ENCODE measurements around the gene ROBO1.
"Not testable (repeated sequence)": the region's sequence is repeated elsewhere in the genome, so short reads cannot be mapped to it uniquely, and the experiment has no call there.

ROBO1 gene

DNA sequence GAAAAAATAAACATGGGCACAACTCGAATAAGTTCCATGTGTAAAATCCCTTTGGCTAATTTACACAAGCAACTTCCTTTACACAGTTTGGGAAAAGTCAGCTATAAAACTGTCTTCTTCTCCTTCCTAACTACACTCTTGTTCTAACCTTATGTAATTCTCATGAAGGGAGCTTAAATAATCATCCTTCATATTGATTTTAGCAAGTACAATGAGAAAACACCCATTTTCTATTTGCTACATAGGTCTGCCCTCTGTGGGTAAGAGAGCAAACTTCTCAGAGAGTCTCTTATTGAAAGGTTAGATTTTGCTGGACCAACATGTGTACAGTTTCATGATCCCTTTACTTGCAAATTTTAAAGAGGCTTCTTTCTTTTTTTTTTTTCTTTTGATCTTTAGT, 398.5 kb downstream of the ROBO1 start:
- DNase-seq (ENCODE audit: low read depth), result no peak

DNA sequence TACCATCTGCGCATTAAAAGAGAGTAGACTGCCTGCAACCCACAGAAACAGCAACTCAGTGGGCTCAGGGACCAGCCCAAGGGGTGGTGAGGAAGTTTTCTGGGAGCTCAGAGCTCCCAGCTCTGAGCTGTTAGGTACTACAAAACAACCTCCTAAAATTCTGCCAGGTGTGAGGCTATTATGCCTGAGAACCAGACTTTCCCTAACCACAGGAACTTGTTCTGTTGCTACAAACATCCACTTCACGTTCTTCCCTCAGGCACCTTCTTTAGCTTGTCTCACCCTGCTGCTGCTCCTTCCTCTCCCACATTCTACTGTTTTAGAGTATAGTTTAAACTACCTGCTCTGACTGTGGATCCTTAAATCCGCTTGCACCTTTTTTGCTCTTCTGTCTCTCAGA, 399.4 kb downstream of the ROBO1 start:
- DNase-seq (ENCODE audit: low read depth), result no peak

DNA sequence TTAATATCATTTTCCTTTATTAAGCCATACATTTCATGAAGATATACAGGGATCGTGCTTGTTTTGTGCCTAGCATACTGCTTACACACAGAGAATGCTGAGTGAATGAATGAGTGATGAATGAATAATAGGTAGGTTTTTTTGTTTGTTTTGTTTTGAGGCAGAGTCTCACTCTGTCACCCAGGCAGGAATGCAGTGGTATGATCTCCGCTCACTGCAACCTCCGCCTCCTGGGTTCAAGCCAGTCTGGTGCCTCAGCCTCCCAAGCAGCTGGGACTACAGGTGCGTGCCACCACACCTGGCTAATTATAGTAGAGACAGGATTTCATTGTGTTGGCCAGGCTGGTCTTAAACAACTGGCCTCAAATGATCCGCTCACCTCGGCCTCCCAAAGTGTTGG, 400.0 kb downstream of the ROBO1 start:
- no peak for DNase-seq (ENCODE audit: low read depth)

DNA sequence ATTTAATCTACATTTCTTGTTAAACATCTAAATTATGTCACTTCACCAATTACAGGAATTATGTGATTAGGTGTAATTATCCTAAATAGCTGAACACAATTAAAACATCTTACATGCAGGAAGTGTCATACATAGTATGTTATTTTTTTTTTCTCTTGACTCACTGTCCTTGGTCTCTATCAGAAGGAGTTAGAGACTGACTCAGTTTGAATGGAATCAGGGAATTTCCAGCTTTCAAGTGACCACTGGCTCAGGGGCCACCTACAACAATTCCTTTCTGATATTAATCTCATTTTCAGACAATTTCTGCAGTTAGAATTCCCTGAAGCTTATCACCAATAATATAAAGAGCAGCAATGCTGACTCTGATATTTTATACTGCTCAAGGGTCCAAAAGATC, 400.7 kb downstream of the ROBO1 start:
- DNase-seq (ENCODE audit: low read depth), result no peak

DNA sequence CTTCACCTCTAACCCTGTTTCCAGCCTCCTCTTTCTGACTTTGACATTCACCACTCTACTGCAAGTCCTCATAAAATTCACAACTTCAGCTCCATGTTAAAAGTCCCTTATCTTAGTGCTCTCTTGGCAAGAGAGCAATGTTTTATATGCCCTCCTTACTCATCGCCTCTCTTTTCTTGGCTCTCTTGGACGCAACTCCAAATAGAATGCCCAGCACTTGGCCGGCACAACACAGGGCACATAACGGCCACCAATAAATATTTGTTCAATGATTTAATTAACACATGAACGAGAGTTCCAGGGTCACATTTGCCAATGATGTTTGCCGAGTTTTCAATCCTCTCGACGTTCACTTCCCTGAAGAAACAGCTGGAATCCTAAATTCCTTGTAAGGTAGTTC, 401.4 kb downstream of the ROBO1 start:
- no peak for DNase-seq (ENCODE audit: low read depth)

DNA sequence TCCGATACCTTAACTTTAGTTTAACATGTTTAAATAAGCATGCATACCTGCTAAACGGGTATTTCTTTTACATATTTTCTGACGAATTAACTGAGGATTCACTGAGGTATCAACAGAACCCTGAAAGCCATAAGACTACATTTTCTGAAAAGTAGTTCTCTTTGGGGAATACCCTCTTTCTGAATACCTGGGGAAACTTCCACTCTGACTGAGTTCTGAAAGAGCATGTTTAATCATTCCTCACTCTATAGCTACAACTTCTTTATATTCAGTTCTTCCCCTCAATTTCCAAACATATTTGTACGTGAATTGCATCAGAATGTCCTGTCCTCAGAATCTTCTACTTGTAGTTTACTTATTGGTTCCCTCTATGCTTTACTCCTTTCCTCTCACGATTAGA, 403.0 kb downstream of the ROBO1 start:
- DNase-seq (ENCODE audit: low read depth), result no peak

DNA sequence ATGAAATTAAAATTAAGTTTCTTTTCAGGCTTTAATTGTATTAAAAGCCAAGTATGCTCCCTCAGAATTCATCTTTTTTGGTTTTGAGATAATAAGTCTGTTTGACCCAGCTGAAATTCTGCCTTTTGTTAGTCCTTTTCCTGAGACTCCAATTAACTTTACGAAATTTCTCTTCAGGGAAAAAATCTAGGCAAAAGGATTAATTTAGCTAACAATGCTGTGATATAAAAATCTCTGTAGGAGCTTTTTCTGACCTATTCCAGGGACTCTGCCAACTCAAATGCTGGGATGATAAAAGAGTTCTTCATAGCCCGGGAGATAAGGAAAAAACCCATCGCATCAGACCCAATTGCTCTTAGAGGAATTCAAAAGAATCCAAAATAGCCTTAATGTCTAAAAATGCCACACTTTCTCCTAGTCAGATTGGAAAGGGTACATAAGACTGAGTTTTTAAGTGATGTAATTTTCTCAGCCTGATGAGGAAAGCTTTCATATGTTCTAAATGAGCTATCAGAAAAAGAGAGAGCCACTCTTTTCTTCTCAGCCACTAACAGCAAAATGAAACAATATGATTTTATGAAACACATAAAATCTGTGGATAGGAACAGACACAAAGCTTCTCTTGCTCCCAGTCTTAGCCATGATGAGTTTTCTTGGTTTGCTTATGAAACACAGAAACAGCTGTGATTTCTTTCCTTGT, 405.1 kb downstream of the ROBO1 start:
- no peak for DNase-seq (ENCODE audit: low read depth)

DNA sequence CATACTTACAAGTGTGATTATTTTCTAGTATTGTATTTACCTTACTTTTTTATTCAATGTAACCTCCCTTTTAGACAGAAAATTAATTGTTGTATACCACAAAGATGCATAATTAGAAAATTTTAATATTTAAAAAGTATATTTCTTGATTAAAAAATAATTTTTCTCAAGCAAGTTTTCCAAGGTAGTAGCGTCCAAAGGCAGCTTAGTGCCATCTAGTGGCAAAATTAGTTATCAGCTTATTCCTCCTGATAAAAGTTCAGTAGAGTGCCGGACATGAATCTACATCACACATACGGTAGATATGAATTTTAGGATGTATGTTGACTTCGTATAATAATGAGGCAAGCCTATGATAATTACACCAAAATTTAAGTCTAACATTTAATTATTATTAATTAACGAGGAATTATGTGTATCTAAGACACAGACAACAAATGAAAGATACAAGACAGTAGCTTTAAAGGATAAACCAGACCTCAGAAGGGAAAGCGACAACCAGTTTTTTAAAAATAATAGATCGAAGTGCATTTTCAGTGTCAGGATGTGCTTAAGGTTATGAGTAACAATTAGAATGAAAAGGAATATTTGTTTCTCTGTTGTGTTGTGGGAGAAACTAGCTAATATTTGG, 405.9 kb downstream of the ROBO1 start:
- no peak for DNase-seq (ENCODE audit: low read depth)

DNA sequence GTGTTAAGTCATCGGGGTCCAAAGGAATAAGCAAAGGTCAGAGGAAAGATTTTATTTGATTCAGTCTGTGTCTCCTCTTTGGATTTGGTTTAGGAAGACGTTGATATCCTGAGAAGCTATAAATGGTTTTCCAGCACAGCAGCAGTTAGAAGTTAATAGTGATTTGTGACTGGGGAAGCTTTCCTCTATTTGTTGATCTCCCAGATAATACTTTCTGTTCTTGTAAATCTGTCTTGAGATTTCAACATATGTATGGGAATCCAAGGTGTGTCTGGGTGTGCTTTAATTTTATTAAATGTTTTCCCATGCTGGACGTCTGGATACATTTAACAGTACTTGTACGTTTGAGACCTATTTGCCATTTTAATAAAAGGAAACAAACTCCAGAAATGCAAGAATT, 409.5 kb downstream of the ROBO1 start:
- DNase-seq (ENCODE audit: low read depth), result no peak

DNA sequence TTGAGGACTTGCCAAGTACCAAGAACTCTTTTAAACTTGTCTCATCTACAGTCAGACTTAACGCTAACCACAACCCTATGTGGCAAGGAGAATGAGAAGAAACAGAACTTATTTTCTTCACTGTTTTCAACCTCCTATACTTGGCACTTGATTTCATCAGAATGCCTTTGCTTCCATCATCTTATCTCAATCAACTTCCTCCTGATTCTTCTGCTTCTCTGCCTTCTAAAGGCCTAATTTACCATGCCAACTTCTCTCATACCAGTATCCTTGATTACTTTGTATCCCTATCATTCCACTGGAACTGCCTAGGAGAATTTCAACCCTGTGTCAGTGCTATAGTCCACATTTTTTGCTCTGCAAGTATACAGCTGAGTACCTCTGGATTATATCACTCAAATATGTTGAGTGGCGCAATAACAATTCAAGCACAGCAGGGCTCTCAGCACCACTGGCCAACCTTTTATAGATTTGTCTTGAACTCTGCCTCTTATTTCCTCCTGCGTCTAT, 413.6 kb downstream of the ROBO1 start:
- no peak for DNase-seq (ENCODE audit: low read depth)

DNA sequence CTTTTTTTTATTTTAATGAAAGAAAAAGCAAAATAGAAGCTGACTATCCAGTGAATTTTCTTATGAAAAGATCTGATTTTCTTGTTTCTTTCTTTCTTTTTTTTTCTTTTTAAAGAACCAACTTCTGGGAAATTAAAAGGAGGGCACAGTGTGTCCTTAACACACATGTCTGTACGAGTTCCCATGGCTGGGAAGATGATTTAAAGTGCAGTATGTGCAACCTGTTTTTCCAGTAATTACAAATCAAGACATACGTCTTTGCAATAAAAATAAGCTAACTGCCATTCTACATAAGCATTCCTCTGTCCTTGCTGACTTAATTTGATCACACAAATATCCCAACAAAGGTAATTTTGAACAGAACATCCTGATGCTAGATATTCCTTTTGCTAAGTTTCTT, 416.1 kb downstream of the ROBO1 start:
- no peak for DNase-seq (ENCODE audit: low read depth)

DNA sequence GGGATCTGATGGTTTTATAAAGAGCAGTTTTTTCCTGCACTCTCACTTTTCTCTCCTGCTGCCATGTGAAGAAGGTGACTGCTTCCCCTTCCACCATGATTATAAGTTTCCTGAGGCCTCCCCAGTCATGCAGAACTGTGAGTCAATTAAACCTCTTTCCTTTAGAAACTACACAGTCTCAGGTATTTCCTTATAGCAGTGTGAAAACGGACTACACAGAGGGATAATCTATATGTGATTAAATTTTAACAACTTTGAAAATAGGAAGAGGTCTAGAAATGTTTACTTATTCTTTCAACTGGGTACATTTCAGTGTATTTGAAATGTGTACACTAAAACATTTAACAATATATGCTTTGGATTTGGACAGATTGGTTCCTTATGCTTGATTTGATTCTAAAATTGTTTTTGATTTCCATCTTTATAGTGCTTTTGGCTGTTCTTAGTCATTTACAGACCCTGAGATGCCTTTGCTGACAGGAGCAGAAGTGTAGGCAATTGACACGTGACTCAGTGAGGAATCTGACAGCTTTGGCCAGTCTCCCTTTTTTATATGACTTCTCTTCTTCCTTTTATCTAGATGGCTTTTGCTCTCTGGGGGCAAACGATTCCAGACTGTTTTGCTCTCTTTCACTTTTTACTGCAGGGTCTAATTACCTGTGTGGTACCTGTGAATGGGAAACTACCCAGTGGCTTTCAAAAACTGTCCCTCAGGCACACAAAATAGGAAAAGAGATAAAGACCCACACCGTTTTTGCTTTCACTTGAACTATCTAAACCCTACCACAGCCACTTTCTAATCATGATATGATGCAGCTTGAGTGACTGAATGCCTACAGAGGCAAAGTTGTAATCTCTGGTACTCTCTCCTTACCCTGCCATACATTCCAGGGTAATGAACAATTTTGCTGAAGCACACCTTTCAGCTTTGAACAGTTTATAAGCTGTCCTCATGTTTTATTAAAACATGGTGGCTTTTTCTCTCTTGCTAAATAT, 422.6 kb downstream of the ROBO1 start:
- no peak for DNase-seq (ENCODE audit: low read depth)

DNA sequence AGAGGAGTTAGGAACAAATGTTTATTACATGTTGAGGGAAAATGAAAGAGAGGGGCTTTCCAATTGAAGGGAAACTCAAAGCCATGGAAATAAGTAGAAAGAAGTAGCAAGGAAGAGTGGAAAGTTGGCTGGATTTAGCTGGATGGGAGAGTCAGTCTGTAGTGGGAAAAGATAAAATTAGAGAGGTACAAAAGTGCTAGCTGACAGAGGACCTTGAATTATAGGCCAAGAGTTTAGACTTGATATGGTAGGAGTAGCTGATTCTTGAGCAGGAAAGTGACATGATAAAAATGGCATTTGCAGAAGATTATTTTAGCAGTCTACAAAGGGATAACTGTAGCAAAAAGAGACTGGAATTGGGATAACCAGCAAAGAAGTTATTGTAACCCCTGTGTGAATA, 425.8 kb downstream of the ROBO1 start:
- no peak for DNase-seq (ENCODE audit: low read depth)

DNA sequence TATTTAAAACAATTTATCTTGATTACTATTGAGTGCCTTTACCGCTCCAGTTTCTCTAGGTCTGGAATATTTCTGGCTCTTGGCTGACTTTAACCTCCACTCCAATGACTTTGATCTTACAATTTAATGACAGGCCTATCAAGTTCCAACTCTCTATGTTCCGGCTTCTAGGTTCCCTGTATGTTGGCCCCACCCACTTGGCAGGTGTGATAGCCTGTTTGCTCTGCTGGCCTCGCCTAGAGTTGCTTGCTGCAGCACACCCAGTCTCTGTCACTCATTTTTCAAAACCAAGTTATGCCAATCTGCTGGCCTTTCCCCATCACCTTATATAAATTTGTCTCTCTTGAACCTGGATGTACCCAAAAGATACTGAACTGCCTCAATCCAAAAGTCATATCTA, 428.0 kb downstream of the ROBO1 start:
- no peak for DNase-seq (ENCODE audit: low read depth)

DNA sequence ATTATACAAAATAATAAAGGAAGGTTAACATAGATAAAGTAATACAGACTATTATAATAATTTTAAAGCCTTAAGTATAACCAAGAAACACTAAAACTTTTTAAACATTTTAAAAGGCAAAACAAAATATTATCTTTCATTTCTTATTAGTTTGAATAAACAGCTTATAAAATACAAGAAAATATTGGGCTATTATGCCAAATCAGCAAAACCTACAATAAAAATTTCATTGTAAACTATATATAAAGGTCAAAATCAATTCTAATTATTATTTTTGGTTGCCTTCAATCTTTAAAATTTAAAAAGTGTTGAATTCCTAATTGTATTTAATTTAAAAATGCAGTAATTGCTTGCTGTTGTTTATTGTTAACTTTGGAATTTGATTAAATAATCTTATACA, 430.0 kb downstream of the ROBO1 start:
- no peak for DNase-seq (ENCODE audit: low read depth)

DNA sequence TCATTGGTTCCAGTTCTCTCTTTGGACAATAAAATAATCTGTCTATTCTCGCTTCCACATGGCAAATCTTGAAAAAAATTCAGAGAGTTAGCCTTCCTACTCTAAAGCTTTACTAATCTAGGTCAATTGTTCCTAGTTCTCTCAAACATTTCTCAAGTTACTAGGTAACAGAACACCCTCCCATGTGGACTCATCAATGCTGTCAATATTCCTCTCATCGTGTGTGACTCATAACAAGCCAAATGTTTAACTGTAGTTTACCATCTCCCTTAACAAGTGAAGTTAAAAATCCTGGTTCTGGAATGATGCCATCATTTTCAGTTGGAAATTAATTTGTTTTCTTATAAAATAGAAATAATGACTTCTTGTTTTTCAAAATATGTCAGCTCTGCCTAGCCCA, 438.6 kb downstream of the ROBO1 start:
- DNase-seq (ENCODE audit: low read depth), result no peak

DNA sequence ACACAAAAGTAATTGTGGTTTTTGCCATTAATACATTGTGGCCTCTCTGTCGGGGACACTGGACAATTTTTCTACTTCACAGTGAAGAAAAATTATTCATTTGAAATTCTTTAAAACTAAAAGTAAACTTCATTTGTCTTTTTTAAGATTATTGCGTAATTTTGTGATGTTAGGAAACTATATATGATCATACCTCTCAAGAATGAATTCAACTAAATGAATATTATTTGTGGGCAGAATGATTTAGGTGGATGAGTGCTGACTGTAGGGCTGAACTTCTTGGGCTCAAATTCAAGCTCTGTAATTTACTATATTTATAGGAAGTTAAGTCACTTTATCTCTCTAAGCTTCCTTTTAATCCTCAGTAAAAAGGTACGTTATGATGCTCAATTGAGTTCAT, 441.2 kb downstream of the ROBO1 start:
- no peak for DNase-seq (ENCODE audit: low read depth)

DNA sequence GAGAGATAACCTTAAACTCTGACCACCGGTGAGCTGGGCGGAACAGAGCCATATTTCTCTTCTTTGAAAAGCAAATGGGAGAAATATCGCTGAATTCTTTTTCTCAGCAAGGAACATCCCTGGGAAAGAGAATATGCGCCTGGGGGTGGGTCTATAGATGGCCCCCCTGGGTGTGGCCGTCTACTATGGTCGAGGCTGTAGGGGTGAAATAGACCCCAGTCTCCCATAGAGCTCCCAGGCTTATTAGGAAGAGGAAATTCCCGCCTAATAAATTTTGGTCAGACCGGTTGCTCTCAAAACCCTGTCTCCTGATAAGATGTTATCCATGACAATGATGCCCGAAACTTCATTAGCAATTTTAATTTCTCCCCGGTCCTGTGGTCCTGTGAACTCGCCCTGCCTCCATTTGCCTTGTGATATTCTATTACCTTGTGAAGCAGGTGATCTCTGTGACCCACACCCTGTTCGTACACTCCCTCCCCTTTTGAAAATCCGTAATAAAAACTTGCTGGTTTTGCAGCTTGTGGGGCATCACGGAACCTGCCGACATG, 441.9 kb downstream of the ROBO1 start:
- DNase-seq (ENCODE audit: low read depth), result not testable (repeated sequence)

DNA sequence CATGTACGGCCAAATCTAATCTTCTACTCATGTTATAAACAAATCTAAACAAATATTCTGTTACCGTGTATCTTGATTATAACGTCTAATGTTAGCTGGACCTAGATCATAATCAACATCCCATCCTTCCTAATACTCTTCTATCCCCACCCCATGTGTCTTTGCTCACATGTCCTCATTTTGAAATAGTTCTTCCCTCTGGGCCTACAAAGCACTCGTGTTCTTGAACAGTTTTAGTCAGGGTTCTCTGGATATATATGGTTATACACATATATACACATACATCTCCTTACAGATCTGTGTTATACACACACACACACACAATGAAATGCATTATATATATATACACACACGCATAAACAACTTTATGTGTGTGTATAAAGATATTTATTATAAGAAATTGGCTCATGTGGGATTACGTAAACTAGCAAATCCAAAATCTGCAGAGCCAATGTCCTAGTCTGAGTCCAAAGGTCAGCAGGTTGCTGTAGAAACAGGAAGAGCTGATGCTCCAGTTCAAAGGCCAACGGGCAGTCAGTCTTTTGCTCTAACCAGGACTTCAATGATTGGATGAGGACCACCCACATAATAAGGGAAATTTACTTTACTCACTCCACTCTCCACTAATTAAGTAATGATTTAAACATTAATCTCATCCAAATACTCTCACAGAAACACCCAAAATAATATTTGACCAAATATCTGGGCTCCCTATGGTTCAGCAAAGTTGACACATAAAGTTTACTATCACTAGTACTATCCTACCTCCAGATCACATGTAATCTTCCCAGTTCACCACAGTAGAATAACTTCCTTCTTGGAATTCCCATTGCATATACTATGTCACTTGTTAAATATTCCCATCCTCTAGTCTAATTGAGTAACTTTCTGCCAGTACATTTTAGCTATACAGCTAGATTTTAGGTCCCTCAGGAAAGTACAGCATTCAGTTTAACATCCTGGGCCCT, 450.0 kb downstream of the ROBO1 start:
- no peak for DNase-seq (ENCODE audit: low read depth)

DNA sequence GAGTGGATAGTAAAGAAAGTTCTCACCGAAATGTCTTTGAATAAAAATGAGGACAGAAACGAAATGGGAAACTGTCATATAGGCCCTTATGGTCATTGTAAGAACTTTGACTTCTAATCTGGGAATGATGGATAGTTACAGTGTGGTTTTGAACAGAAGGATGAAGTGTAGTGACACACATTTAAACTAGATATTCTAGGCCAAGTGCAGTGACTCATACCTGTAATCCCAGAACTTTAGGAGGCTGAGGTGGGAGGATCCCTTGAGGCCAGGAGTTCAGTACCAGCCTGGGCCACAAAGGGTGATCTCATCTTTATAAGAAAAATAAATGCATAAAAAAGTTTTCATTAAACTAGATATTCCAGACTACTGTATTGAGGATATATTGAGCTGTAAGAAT, 452.8 kb downstream of the ROBO1 start:
- DNase-seq (ENCODE audit: low read depth), result no peak

DNA sequence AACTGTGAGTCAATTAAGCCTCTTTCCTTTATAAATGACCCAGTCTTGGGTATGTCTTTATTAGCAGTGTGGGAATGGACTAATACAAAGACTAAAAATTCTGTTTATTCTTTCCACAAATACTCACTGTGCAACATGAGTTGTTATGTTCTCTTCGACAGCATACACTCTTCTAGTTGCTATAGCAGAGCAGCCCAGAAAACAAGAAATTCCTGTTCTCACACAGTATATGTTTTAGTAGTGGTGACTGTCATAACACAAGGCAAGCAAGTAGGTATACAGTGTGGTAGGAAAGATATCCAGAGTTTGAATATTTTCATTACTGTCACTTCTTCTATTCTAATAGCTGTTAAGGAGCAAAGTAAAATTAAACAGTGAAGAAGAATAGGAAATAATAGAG, 453.3 kb downstream of the ROBO1 start:
- no peak for DNase-seq (ENCODE audit: low read depth)
